ENCODE results near the gene DGKG.

DNA sequence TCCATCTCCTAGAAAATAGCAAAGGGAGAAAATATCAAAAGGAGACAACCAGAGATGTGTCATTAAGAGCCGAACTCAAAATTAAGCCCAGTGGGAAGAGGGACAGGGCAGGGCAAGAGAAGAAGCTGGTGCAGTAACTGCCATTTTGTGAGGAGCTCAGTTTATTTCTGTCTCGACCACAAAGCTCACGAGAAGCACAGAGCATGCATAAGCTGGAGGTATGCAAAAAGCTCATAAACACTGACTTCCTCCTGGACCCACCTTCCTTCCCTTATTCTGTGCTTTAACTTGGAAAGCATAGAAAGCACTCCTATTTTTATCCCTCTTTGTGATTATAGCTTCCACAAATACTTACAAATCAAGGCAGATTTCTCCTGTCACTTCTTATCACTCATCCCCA is 81.3 kb downstream of the DGKG start:
- no peak for TF ChIP-seq POLR2A (IDR thresholded peaks at IDR 0.05)
- TF ChIP-seq, protein P1, sequence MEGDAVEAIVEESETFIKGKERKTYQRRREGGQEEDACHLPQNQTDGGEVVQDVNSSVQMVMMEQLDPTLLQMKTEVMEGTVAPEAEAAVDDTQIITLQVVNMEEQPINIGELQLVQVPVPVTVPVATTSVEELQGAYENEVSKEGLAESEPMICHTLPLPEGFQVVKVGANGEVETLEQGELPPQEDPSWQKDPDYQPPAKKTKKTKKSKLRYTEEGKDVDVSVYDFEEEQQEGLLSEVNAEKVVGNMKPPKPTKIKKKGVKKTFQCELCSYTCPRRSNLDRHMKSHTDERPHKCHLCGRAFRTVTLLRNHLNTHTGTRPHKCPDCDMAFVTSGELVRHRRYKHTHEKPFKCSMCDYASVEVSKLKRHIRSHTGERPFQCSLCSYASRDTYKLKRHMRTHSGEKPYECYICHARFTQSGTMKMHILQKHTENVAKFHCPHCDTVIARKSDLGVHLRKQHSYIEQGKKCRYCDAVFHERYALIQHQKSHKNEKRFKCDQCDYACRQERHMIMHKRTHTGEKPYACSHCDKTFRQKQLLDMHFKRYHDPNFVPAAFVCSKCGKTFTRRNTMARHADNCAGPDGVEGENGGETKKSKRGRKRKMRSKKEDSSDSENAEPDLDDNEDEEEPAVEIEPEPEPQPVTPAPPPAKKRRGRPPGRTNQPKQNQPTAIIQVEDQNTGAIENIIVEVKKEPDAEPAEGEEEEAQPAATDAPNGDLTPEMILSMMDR (IDR thresholded peaks at IDR 0.05): no peak

Data from Peyer's patch (tissue), 4 donors.